ENCODE results near the gene SURF4.

Gene SURF4

DNA sequence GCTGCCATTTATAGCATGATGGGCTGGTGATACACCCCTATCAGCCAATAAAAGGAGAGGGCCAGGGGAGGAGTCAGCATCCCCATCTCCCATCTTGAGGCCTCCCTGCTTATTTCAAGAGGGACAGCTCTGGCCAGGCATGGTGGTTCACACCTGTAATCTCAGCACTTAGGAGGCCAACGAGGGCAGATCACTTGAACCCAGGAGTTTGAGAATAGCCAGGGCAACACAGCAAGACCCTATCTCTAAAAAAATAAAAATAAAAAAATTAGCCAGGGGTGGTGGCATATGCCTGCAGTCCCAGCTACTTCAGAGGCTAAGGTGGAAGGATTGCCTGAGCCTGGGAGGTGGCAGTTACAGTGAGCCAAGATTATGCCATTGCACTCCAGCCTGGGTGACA is 32.2 kb upstream of the SURF4 start:
- no peak overlapping the region for H3K4me3 ChIP-seq (ENCODE audit: low read length)
- H3K9me3 ChIP-seq (ENCODE audit: control insufficient read depth, insufficient read depth, low read length) = no peaks in the 10 kb centered on the region
- H3K4me1 ChIP-seq (ENCODE audit: control insufficient read depth, insufficient read depth, low read length) = no peaks in the 10 kb centered on the region
- no peak for DNase-seq (ENCODE audit: low read depth, low spot score)
- H3K27me3 ChIP-seq (ENCODE audit: control insufficient read depth, insufficient read depth, low read length) = no peaks in the 10 kb centered on the region
- no CpG with 5 or more reads among the region's 1 CpG for WGBS (ENCODE audit: insufficient coverage, insufficient read length)
- H3K27ac ChIP-seq (ENCODE audit: low read length) = no peak overlapping the region
- peaks cover 16% of the 10 kb centered on the region for H3K36me3 ChIP-seq (ENCODE audit: control insufficient read depth, insufficient read depth, low read length)

- H3K27me3 ChIP-seq (ENCODE audit: control insufficient read depth, insufficient read depth, low read length) = no peaks in the 10 kb centered on the region
- no peak overlapping the region for H3K4me3 ChIP-seq (ENCODE audit: low read length)
- no peaks in the 10 kb centered on the region for H3K4me1 ChIP-seq (ENCODE audit: control insufficient read depth, insufficient read depth, low read length)
- WGBS (ENCODE audit: insufficient coverage, insufficient read length) = no CpG with 5 or more reads among the region's 24 CpGs
- peak; percentile 55 for DNase-seq (ENCODE audit: low read depth, low spot score)
- no peak overlapping the region for H3K27ac ChIP-seq (ENCODE audit: low read length)
- H3K36me3 ChIP-seq (ENCODE audit: control insufficient read depth, insufficient read depth, low read length) = peaks cover 9% of the 10 kb centered on the region; the same call in 1 of the 2 replicates
- H3K9me3 ChIP-seq (ENCODE audit: control insufficient read depth, insufficient read depth, low read length) = no peaks in the 10 kb centered on the region
Measured at GRCh38 chr9:133406480-133407307, 30.8 kb upstream of the SURF4 start.

- no peak for DNase-seq (ENCODE audit: low read depth, low spot score)
- WGBS (ENCODE audit: insufficient coverage, insufficient read length) = no CpG with 5 or more reads among the region's 19 CpGs
- Histone ChIP-seq H3K4me3 (ENCODE audit: low read length) (no peak overlapping the region), H3K27me3 (ENCODE audit: control insufficient read depth, insufficient read depth, low read length) (no peaks in the 10 kb centered on the region), H3K4me1 (ENCODE audit: control insufficient read depth, insufficient read depth, low read length) (no peaks in the 10 kb centered on the region), H3K36me3 (ENCODE audit: control insufficient read depth, insufficient read depth, low read length) (peaks cover 9% of the 10 kb centered on the region; the same call in 1 of the 2 replicates), H3K27ac (ENCODE audit: low read length) (no peak overlapping the region), H3K9me3 (ENCODE audit: control insufficient read depth, insufficient read depth, low read length) (no peaks in the 10 kb centered on the region)
Measured at GRCh38 chr9:133405508-133406438, 29.9 kb upstream of the SURF4 start.

GRCh38 chr9:133404454-133405002 is 28.7 kb upstream of the SURF4 start:
- no peaks in the 10 kb centered on the region for H3K27me3 ChIP-seq (ENCODE audit: control insufficient read depth, insufficient read depth, low read length)
- H3K4me3 ChIP-seq (ENCODE audit: low read length) = no peak overlapping the region
- no peaks in the 10 kb centered on the region for H3K4me1 ChIP-seq (ENCODE audit: control insufficient read depth, insufficient read depth, low read length)
- H3K27ac ChIP-seq (ENCODE audit: low read length) = no peak overlapping the region
- DNase-seq (ENCODE audit: low read depth, low spot score) = no peak
- peaks cover 9% of the 10 kb centered on the region; the same call in 1 of the 2 replicates for H3K36me3 ChIP-seq (ENCODE audit: control insufficient read depth, insufficient read depth, low read length)
- no peaks in the 10 kb centered on the region for H3K9me3 ChIP-seq (ENCODE audit: control insufficient read depth, insufficient read depth, low read length)
- WGBS (ENCODE audit: insufficient coverage, insufficient read length) = no CpG with 5 or more reads among the region's 12 CpGs

- Histone ChIP-seq H3K4me1 (ENCODE audit: control insufficient read depth, insufficient read depth, low read length) (no peaks in the 10 kb centered on the region), H3K4me3 (ENCODE audit: low read length) (no peak overlapping the region), H3K9me3 (ENCODE audit: control insufficient read depth, insufficient read depth, low read length) (no peaks in the 10 kb centered on the region), H3K27ac (ENCODE audit: low read length) (no peak overlapping the region), H3K36me3 (ENCODE audit: control insufficient read depth, insufficient read depth, low read length) (peaks cover 9% of the 10 kb centered on the region; the same call in 1 of the 2 replicates), H3K27me3 (ENCODE audit: control insufficient read depth, insufficient read depth, low read length) (no peaks in the 10 kb centered on the region)
- DNase-seq (ENCODE audit: low read depth, low spot score) = no peak
- no CpG with 5 or more reads among the region's 16 CpGs for whole genome bisulfite sequencing (ENCODE audit: insufficient coverage, insufficient read length)
Measured at GRCh38 chr9:133403766-133404453, 28.1 kb upstream of the SURF4 start.

DNA sequence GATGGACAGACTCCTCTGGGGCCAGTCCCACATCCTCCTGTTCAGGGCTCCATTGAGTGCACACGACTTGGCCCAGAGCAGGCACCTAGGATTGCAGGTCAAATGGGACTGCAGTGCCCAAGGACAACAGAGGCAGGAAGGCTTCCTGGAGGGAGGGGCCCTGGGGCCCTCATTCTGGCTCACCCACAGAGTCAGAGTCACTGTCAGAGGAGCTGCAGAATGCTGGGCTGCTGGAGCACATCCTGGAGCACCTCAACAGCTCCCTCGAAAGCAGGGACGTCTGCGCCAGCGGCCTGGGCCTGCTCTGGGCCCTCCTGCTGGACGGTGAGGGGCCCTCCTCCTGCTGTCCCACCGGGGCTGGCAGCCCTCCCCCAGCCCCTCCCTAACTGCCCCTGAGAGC is 26.8 kb upstream of the SURF4 start:
- no peak for DNase-seq (ENCODE audit: low read depth, low spot score)
- Histone ChIP-seq H3K4me3 (ENCODE audit: low read length) (no peak overlapping the region), H3K27me3 (ENCODE audit: control insufficient read depth, insufficient read depth, low read length) (no peaks in the 10 kb centered on the region), H3K36me3 (ENCODE audit: control insufficient read depth, insufficient read depth, low read length) (peaks cover 9% of the 10 kb centered on the region; the same call in 1 of the 2 replicates), H3K27ac (ENCODE audit: low read length) (no peak overlapping the region), H3K4me1 (ENCODE audit: control insufficient read depth, insufficient read depth, low read length) (no peaks in the 10 kb centered on the region), H3K9me3 (ENCODE audit: control insufficient read depth, insufficient read depth, low read length) (no peaks in the 10 kb centered on the region)
- no CpG with 5 or more reads among the region's 7 CpGs for WGBS (ENCODE audit: insufficient coverage, insufficient read length)

GRCh38 chr9:133401588-133401987 is 25.7 kb upstream of the SURF4 start:
- Histone ChIP-seq H3K27me3 (ENCODE audit: control insufficient read depth, insufficient read depth, low read length) (no peaks in the 10 kb centered on the region), H3K9me3 (ENCODE audit: control insufficient read depth, insufficient read depth, low read length) (no peaks in the 10 kb centered on the region), H3K36me3 (ENCODE audit: control insufficient read depth, insufficient read depth, low read length) (peaks cover 8% of the 10 kb centered on the region; the same call in 1 of the 2 replicates), H3K27ac (ENCODE audit: low read length) (no peak overlapping the region), H3K4me3 (ENCODE audit: low read length) (no peak overlapping the region), H3K4me1 (ENCODE audit: control insufficient read depth, insufficient read depth, low read length) (no peaks in the 10 kb centered on the region)
- WGBS (ENCODE audit: insufficient coverage, insufficient read length) = no CpG with 5 or more reads among the region's 6 CpGs
- no peak for DNase-seq (ENCODE audit: low read depth, low spot score)

- H3K4me3 ChIP-seq (ENCODE audit: low read length) = no peak overlapping the region
- no peaks in the 10 kb centered on the region for H3K4me1 ChIP-seq (ENCODE audit: control insufficient read depth, insufficient read depth, low read length)
- H3K27me3 ChIP-seq (ENCODE audit: control insufficient read depth, insufficient read depth, low read length) = no peaks in the 10 kb centered on the region
- no CpG with 5 or more reads among the region's 12 CpGs for WGBS (ENCODE audit: insufficient coverage, insufficient read length)
- H3K36me3 ChIP-seq (ENCODE audit: control insufficient read depth, insufficient read depth, low read length) = 0 out of 2 replicates have a peak, but pooled peaks cover 5% of the 10 kb centered on the region
- H3K27ac ChIP-seq (ENCODE audit: low read length) = no peak overlapping the region
- no peak for DNase-seq (ENCODE audit: low read depth, low spot score)
- no peaks in the 10 kb centered on the region for H3K9me3 ChIP-seq (ENCODE audit: control insufficient read depth, insufficient read depth, low read length)
Measured at GRCh38 chr9:133400292-133400691, 24.4 kb upstream of the SURF4 start.

GRCh38 chr9:133397895-133398294 is 22.0 kb upstream of the SURF4 start:
- Histone ChIP-seq H3K36me3 (ENCODE audit: control insufficient read depth, insufficient read depth, low read length) (no peaks in the 10 kb centered on the region), H3K9me3 (ENCODE audit: control insufficient read depth, insufficient read depth, low read length) (no peaks in the 10 kb centered on the region), H3K4me1 (ENCODE audit: control insufficient read depth, insufficient read depth, low read length) (no peaks in the 10 kb centered on the region), H3K4me3 (ENCODE audit: low read length) (no peak overlapping the region), H3K27ac (ENCODE audit: low read length) (no peak overlapping the region), H3K27me3 (ENCODE audit: control insufficient read depth, insufficient read depth, low read length) (no peaks in the 10 kb centered on the region)
- WGBS (ENCODE audit: insufficient coverage, insufficient read length) = no CpG with 5 or more reads among the region's 9 CpGs
- no peak for DNase-seq (ENCODE audit: low read depth, low spot score)

- WGBS (ENCODE audit: insufficient coverage, insufficient read length) = no CpG with 5 or more reads among the region's 6 CpGs
- no peak for DNase-seq (ENCODE audit: low read depth, low spot score)
- Histone ChIP-seq H3K27me3 (ENCODE audit: control insufficient read depth, insufficient read depth, low read length) (no peaks in the 10 kb centered on the region), H3K4me3 (ENCODE audit: low read length) (no peak overlapping the region), H3K9me3 (ENCODE audit: control insufficient read depth, insufficient read depth, low read length) (no peaks in the 10 kb centered on the region), H3K27ac (ENCODE audit: low read length) (no peak overlapping the region), H3K36me3 (ENCODE audit: control insufficient read depth, insufficient read depth, low read length) (no peaks in the 10 kb centered on the region), H3K4me1 (ENCODE audit: control insufficient read depth, insufficient read depth, low read length) (no peaks in the 10 kb centered on the region)
Measured at GRCh38 chr9:133397370-133397769, 21.5 kb upstream of the SURF4 start.
